ENCODE results near the gene FBXL15. TPM values are rescaled to one million over a fixed set of nuclear protein-coding genes. Genes with fewer than 3 reads are reported as not detected.

Gene FBXL15
- total and polyA plus RNA-seq, 7 donors, result 7.9 to 14.8 (median 10.8) TPM

DNA sequence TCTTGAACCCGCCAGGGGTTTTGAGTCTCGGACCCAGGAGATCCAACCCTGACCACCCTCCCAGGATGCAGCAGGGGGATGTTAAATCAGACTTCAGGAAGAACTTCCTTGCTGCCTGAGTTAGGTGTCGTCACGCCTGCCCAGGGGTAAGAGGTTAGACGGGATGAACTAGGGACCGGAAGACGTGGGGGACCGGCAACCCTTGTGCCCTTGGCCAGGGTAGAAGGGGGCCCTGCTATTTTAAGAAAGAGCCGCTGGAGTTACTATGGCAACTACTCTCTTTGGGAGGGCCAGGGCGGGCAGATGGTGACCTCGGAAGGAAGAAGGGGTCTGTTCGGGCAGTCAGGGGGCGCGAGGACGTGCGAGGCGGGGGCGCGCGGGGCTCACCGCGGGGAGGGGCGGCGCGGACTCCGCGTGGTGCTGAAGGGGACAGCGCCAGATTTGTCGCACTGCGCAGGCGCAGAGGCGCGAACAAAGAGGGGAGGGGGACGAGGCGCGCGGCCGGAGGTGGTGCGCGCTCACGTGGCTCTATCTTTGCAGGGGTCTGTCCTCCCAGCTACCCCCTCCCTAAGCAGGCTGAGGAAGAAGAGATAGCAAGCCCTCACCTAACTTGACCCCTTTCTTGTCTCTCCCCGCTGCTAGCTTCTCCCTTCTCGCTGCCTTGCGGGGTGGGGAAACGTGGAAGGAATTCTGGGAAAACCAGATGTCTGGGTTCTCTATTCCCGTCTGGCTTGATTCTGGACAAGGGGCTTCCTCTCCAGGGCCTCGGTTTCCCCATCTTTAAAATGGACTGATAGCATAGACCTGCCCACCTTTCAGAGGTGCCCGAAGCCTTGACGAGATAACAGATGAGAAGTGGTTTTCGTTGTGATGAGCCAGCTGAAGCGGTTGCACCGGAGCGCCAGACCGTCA lies 1.1 kb upstream of the FBXL15 start:
- peak; percentile 57 to 79 for DNase-seq
- Histone ChIP-seq H3K4me1 (peaks cover 20% of the 10 kb centered on the region), H3K9me3 (no peaks in the 10 kb centered on the region), H3K4me3 (peak overlapping the region; percentile 98), H3K27ac (no peak overlapping the region), H3K36me3 (ENCODE audit: insufficient read depth in 1 of 2, low read depth in 1 of 2) (peaks cover 0 to 16% of the 10 kb centered on the region in 2 donors), H3K27me3 (ENCODE audit: insufficient read depth in 3 of 3, low read length in 2 of 3) (peaks cover 0 to 37% (median 6%) of the 10 kb centered on the region in 3 donors)
- peak in 3 of 4 donors; percentile 15 to 43 (median 23) for ATAC-seq
- TF ChIP-seq, protein P1, sequence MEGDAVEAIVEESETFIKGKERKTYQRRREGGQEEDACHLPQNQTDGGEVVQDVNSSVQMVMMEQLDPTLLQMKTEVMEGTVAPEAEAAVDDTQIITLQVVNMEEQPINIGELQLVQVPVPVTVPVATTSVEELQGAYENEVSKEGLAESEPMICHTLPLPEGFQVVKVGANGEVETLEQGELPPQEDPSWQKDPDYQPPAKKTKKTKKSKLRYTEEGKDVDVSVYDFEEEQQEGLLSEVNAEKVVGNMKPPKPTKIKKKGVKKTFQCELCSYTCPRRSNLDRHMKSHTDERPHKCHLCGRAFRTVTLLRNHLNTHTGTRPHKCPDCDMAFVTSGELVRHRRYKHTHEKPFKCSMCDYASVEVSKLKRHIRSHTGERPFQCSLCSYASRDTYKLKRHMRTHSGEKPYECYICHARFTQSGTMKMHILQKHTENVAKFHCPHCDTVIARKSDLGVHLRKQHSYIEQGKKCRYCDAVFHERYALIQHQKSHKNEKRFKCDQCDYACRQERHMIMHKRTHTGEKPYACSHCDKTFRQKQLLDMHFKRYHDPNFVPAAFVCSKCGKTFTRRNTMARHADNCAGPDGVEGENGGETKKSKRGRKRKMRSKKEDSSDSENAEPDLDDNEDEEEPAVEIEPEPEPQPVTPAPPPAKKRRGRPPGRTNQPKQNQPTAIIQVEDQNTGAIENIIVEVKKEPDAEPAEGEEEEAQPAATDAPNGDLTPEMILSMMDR (IDR thresholded peaks at IDR 0.05), result no peak
- 0 to 1% (median 1%) methylated on average over 34 to 54 of the region's 54 CpGs for WGBS, 3 donors
- intact Hi-C loops (cut with DNase I), result loop anchor here in 1 of 2 donors (5.0 kb wide), 1 partner anchor 58 kb away; no protein-coding TSS in a partner anchor

- Histone ChIP-seq H3K9me3 (no peaks in the 10 kb centered on the region), H3K27ac (peak overlapping the region; percentile 87), H3K36me3 (ENCODE audit: insufficient read depth in 1 of 2, low read depth in 1 of 2) (peaks cover 0 to 23% of the 10 kb centered on the region in 2 donors), H3K4me1 (peaks cover 20% of the 10 kb centered on the region), H3K27me3 (ENCODE audit: insufficient read depth in 3 of 3, low read length in 2 of 3) (peaks cover 0 to 30% (median 2%) of the 10 kb centered on the region in 3 donors), H3K4me3 (peak overlapping the region; percentile 98)
- intact Hi-C loops (cut with DNase I), result loop anchor here in 1 of 2 donors (5.0 kb wide), 1 partner anchor 57 kb away; no protein-coding TSS in a partner anchor
- ATAC-seq (no peak), DNase-seq (no peak)
- WGBS, 3 donors, result 1 to 2% (median 1%) methylated on average over 21 of the region's 21 CpGs
- TF ChIP-seq, protein P1 (IDR thresholded peaks at IDR 0.05), result no peak
Observed at GRCh38 chr10:102420181-102420713, 389 bp upstream of the FBXL15 start.

DNA sequence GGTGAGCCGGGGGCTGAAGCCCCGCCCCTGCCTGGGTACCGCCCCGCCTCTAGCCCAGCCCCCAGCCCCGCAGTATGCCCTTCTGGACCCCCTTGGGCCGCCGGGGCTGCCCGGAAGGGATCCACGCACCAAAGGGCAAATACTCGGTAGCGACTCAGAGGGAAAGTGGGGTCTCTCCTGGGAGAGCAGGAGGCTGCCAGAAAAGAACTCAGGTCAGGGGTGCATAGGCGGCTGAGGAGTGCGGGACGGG lies 796 bp downstream of the FBXL15 start:
- Histone ChIP-seq H3K4me1 (peaks cover 20% of the 10 kb centered on the region), H3K9me3 (no peaks in the 10 kb centered on the region), H3K27me3 (ENCODE audit: insufficient read depth in 3 of 3, low read length in 2 of 3) (peaks cover 0 to 19% (median 2%) of the 10 kb centered on the region in 3 donors), H3K27ac (peak overlapping the region; percentile 87), H3K36me3 (ENCODE audit: insufficient read depth in 1 of 2, low read depth in 1 of 2) (peaks cover 0 to 23% of the 10 kb centered on the region in 2 donors), H3K4me3 (peak overlapping the region; percentile 98)
- DNase-seq (no peak), ATAC-seq (peak in 1 of 4 donors; percentile 0)
- TF ChIP-seq, protein P1 (IDR thresholded peaks at IDR 0.05), result no peak
- WGBS, 3 donors, result 0 to 1% (median 1%) methylated on average over 4 to 14 of the region's 14 CpGs
- intact Hi-C loops (cut with DNase I), result loop anchor here in 1 of 2 donors (5.0 kb wide), 1 partner anchor 56 kb away; no protein-coding TSS in a partner anchor

DNA sequence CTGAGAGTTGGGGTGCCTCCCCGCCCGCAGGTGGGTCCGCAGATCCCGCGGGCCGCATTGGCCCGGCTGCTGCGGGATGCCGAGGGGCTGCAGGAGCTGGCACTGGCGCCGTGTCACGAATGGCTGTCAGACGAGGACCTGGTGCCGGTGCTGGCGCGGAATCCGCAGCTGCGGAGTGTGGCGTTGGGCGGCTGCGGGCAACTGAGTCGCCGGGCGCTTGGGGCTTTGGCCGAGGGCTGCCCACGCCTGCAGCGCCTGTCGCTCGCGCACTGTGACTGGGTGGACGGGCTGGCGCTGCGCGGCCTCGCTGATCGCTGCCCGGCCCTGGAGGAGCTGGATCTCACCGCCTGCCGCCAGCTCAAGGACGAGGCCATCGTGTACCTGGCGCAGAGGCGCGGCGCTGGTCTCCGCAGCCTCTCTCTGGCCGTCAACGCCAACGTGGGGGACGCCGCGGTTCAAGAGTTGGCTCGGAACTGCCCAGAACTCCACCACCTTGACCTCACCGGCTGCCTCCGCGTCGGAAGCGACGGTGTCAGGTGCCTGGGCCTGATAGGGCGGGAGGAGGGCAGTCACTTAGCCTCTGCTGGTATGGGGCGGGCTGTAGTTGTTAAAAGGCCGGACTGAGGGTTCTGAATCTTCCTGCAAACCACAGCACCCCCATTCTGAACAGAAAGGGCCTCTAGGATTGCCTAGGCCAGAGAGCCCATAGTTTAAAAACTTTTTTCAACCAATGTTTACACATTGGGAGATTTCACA lies 1.3 kb downstream of the FBXL15 start:
- Histone ChIP-seq H3K4me1 (peaks cover 20% of the 10 kb centered on the region), H3K27ac (peak overlapping the region; percentile 87), H3K36me3 (ENCODE audit: insufficient read depth in 1 of 2, low read depth in 1 of 2) (peaks cover 0 to 23% of the 10 kb centered on the region in 2 donors), H3K9me3 (no peaks in the 10 kb centered on the region), H3K4me3 (peak overlapping the region; percentile 98), H3K27me3 (ENCODE audit: insufficient read depth in 3 of 3, low read length in 2 of 3) (peaks cover 0 to 14% (median 2%) of the 10 kb centered on the region in 3 donors)
- 0 to 1% (median 1%) methylated on average over 47 to 62 of the region's 62 CpGs for WGBS, 3 donors
- intact Hi-C loops (cut with DNase I), result loop anchor here in 1 of 2 donors (2.0 to 5.0 kb wide), 2 partner anchors 29 to 55 kb away; no protein-coding TSS in a partner anchor
- peak; percentile 12 to 31 (median 23) for ATAC-seq
- TF ChIP-seq, protein P1 (IDR thresholded peaks at IDR 0.05), result no peak
- DNase-seq, result peak in 1 of 2 donors; percentile 69
